B cell (primary cell): Measurements from ENCODE around the gene PFAS. TPM values are rescaled to one million over a fixed set of nuclear protein-coding genes. Genes with fewer than 3 reads are reported as not detected.

Experiments
- ATAC-seq: fragments of 200-7000 bp; cut with Tn5 transposase; one replicate; pipeline ENCODE4 v1.10.0; 2021; ENCODE audit warnings: low read depth, mild to moderate bottlenecking, moderate number of reproducible peaks, moderate library complexity
- CTCF ChIA-PET: fragments of 350-600 bp; sonication (Branson Sonifier 250); formaldehyde crosslinking; loops from one replicate; lab custom pipeline; 2021; ENCODE audit warnings: antibody characterized with exemption, inconsistent platforms; lab: Charles Lee
- POLR2A ChIA-PET: fragments of 350-600 bp; sonication (Branson Sonifier 250); formaldehyde crosslinking; loops from one replicate; lab custom pipeline; 2021; ENCODE audit warnings: antibody characterized with exemption; lab: Charles Lee
- DNase-seq: peaks from one replicate; pipeline ENCODE4 v3.0.0; 2013
- H2AFZ ChIP-seq: 2 replicates; pipeline ENCODE4 v1.6.1; 2012; ENCODE audit warnings: mild to moderate bottlenecking, low read depth, low read length; ENCODE audit not compliant: insufficient read depth, poor library complexity, severe bottlenecking
- H3K27ac ChIP-seq, 2 donors: 1 replicate in 1 of 2; 2 replicates in 1 of 2; pipeline ENCODE4 v1.5.1; 2012 to 2013; ENCODE audit warnings: low read length in 2 of 2, mild to moderate bottlenecking in 2 of 2, moderate library complexity in 1 of 2
- H3K27me3 ChIP-seq, 4 experiments: fragments of 200-600 bp in 1 of 4; sonication (generic) in 1 of 4; replicated peaks in 1 of 4; 1 replicate in 2 of 4; 2 replicates in 2 of 4; pipeline versions ENCODE4 v1.6.1 to v1.7.0; 2013 to 2016; ENCODE audit warnings: low read length in 3 of 4, mild to moderate bottlenecking in 2 of 4, mixed read lengths in 1 of 4, moderate library complexity in 1 of 4; ENCODE audit not compliant: insufficient read depth in 4 of 4, control insufficient read depth in 3 of 4; ENCODE audit errors: control extremely low read depth in 1 of 4
- H3K36me3 ChIP-seq, 2 experiments: replicated peaks in 1 of 2; 1 replicate in 1 of 2; 2 replicates in 1 of 2; pipeline versions ENCODE4 v1.6.1 to v1.7.1; 2013; ENCODE audit warnings: low read length in 1 of 2; ENCODE audit not compliant: insufficient read depth in 2 of 2, control insufficient read depth in 1 of 2; ENCODE audit errors: control extremely low read depth in 1 of 2, extremely low read depth in 1 of 2
- H3K4me1 ChIP-seq, 2 donors: fragments of 200-600 bp in 1 of 2; sonication (generic) in 1 of 2; 1 replicate in 1 of 2; 2 replicates in 1 of 2; pipeline versions ENCODE4 v1.5.1 to v1.6.1; 2013 to 2017; ENCODE audit warnings: low read length in 2 of 2; ENCODE audit not compliant: control insufficient read depth in 2 of 2, insufficient read depth in 2 of 2
- H3K4me2 ChIP-seq: replicated peaks from 2 replicates; pipeline ENCODE3; 2012; ENCODE audit warnings: mild to moderate bottlenecking, low read depth, low read length; ENCODE audit not compliant: poor library complexity, severe bottlenecking
- H3K4me3 ChIP-seq, 5 experiments: fragments of 200-600 bp in 1 of 5; sonication (generic) in 1 of 5; 1 replicate in 3 of 5; 2 replicates in 2 of 5; pipeline versions ENCODE4 v1.5.1 to v1.7.0; 2011 to 2016; ENCODE audit warnings: low read length in 4 of 5, mild to moderate bottlenecking in 4 of 5, low read depth in 2 of 5, control low read depth in 1 of 5, moderate library complexity in 1 of 5; ENCODE audit not compliant: insufficient read depth in 1 of 5; ENCODE audit errors: control extremely low read depth in 1 of 5, extremely low read depth in 1 of 5
- H3K79me2 ChIP-seq: fragments of 200-600 bp; sonication (generic); one replicate; pipeline ENCODE4 v1.6.0; 2016; ENCODE audit warnings: low read length; ENCODE audit not compliant: control insufficient read depth, insufficient read depth
- H3K9ac ChIP-seq: fragments of 200-600 bp; sonication (generic); 2 replicates; pipeline ENCODE4 v1.6.1; 2017; ENCODE audit warnings: mild to moderate bottlenecking, low read length, moderate library complexity
- H3K9me3 ChIP-seq, 3 donors: one replicate each; pipeline versions ENCODE4 v1.6.1 to v1.7.1; 2013; ENCODE audit warnings: low read length in 2 of 3; ENCODE audit not compliant: control insufficient read depth in 2 of 3, insufficient read depth in 1 of 3; ENCODE audit errors: control extremely low read depth in 1 of 3
- H4K20me1 ChIP-seq: 2 replicates; pipeline ENCODE4 v1.6.0; 2012; ENCODE audit warnings: mild to moderate bottlenecking, low read length; ENCODE audit not compliant: insufficient read depth, control insufficient read depth, poor library complexity, severe bottlenecking
- H3K27ac Mint-ChIP-seq: one replicate; pipeline ENCODE4 v1.8.0; 2021; ENCODE audit warnings: mixed read lengths
- H3K27me3 Mint-ChIP-seq: one replicate; pipeline ENCODE4 v1.8.0; 2021; ENCODE audit warnings: mixed read lengths
- H3K4me1 Mint-ChIP-seq: one replicate; pipeline ENCODE4 v1.8.0; 2021; ENCODE audit warnings: mixed read lengths
- H3K4me3 Mint-ChIP-seq: one replicate; pipeline ENCODE4 v1.8.0; 2021; ENCODE audit warnings: mixed read lengths
- H3K9me3 Mint-ChIP-seq: one replicate; pipeline ENCODE4 v1.8.0; 2022; ENCODE audit warnings: mixed read lengths; ENCODE audit not compliant: insufficient read depth
- CTCF ChIP-seq: fragments of 200-600 bp; IDR thresholded peaks from one replicate; pipeline ENCODE4 v1.8.0; 2022; ENCODE audit warnings: antibody characterized with exemption, mild to moderate bottlenecking
- EZH2 ChIP-seq: IDR thresholded peaks from 2 replicates; pipeline ENCODE4 v1.6.1; 2012; ENCODE audit warnings: borderline replicate concordance, low read depth, mild to moderate bottlenecking, moderate library complexity, low read length; ENCODE audit not compliant: insufficient read depth, poor library complexity, severe bottlenecking
- WGBS: methylation state at CpG from one replicate; pipeline ENCODE4 v1.1.5; 2013; ENCODE audit warnings: missing lambda C conversion rate; ENCODE audit not compliant: insufficient coverage; 5-methylcytosine and 5-hydroxymethylcytosine counted together
- intact Hi-C: fragments of 100-400 bp; cut with micrococcal nuclease; formaldehyde crosslinking; loops from one replicate; pipeline ENCODE4 v1.10.0; 2022
- polyA plus RNA-seq: library from polyadenylated mRNA; depleted of rRNA; stranded (reverse); fragments of >200 nt; gene quantifications from 2 replicates; pipeline ENCODE4 v1.2.3, GENCODE V29; 2012
- total RNA-seq, 2 donors: library from RNA; stranded (reverse); fragments of 120-200 nt in 1 of 2; gene quantifications; 1 replicate in 1 of 2; 2 replicates in 1 of 2; pipeline versions ENCODE4 v1.2.3 to v1.2.4, GENCODE V29; 2013 to 2022

The PFAS gene
- total and polyA plus RNA-seq, 2 donors (not counting 1 experiment from before 2014, with no cell fraction given) = 22.3 to 65.5 TPM

GRCh38 chr17:8289103-8289397 is 40.0 kb downstream of the PFAS start:
- no peaks in the 10 kb centered on the region for H3K27me3 ChIP-seq
- ChIA-PET CTCF (interaction anchor here (1.0 to 1.7 kb wide), 6 partner anchors 9 to 130 kb away, joined by 3 to 6 read pairs (median 3); partner anchors contain the start of genes BORCS6 and PFAS), POLR2A (interaction anchor here (0.8 to 1.4 kb wide), 8 partner anchors 40 to 210 kb away, joined by 3 to 24 read pairs (median 3); partner anchors contain the start of genes CTC1 and PFAS)
- H3K27ac Mint-ChIP-seq = peak overlapping the region; percentile 98
- TF ChIP-seq EZH2 = no peak
- no peak for TF ChIP-seq CTCF
- H3K4me1 ChIP-seq = peaks cover 22 to 33% of the 10 kb centered on the region in 2 donors
- no peaks in the 10 kb centered on the region for H3K9me3 ChIP-seq
- H3K4me3 ChIP-seq = peak overlapping the region; percentile 76 to 98 (median 86)
- ATAC-seq (no peak), DNase-seq (no peak)
- intact Hi-C loops = no loop called here
- WGBS = 6% methylated on average over 17 of the region's 17 CpGs
- H3K27ac ChIP-seq = peak overlapping the region; percentile 92
- peak overlapping the region; percentile 92 for H3K4me3 Mint-ChIP-seq
- peak overlapping the region; percentile 94 for H3K4me2 ChIP-seq
- peaks cover 4% of the 10 kb centered on the region for H4K20me1 ChIP-seq
- no peaks in the 10 kb centered on the region for H3K9me3 Mint-ChIP-seq
- H3K79me2 ChIP-seq = peaks cover 22% of the 10 kb centered on the region
- H3K36me3 ChIP-seq = peaks cover 2 to 5% of the 10 kb centered on the region in 2 experiments
- H2AFZ ChIP-seq = peak overlapping the region; percentile 96
- H3K9ac ChIP-seq = peak overlapping the region; percentile 89
- H3K4me1 Mint-ChIP-seq = peaks cover 51% of the 10 kb centered on the region
- H3K27me3 Mint-ChIP-seq = no peaks in the 10 kb centered on the region

- no peaks in the 10 kb centered on the region for H3K27me3 Mint-ChIP-seq
- POLR2A ChIA-PET = no interaction called here
- 69% methylated on average over 2 of the region's 3 CpGs for WGBS
- Histone ChIP-seq H3K4me2 (peak overlapping the region; percentile 17), H3K4me1 (peaks cover 26 to 43% of the 10 kb centered on the region in 2 donors), H3K9me3 (no peaks in the 10 kb centered on the region), H3K27ac (no peak overlapping the region), H3K79me2 (peaks cover 22% of the 10 kb centered on the region), H3K9ac (peak overlapping the region; percentile 89), H2AFZ (no peak overlapping the region), H3K27me3 (no peaks in the 10 kb centered on the region), H3K4me3 (no peak overlapping the region), H3K36me3 (peaks cover 2 to 5% of the 10 kb centered on the region in 2 experiments), H4K20me1 (peaks cover 4% of the 10 kb centered on the region)
- intact Hi-C loops = no loop called here
- peak overlapping the region; percentile 92 for H3K4me3 Mint-ChIP-seq
- ATAC-seq = no peak
- H3K9me3 Mint-ChIP-seq = no peaks in the 10 kb centered on the region
- CTCF ChIA-PET = no interaction called here
- no peak for DNase-seq
- peak overlapping the region; percentile 50 for H3K27ac Mint-ChIP-seq
- peaks cover 57% of the 10 kb centered on the region for H3K4me1 Mint-ChIP-seq
- TF ChIP-seq EZH2 = no peak
- TF ChIP-seq CTCF = no peak
Observed at GRCh38 chr17:8290043-8290442, 41.0 kb downstream of the PFAS start.
